Measurements from ENCODE around the gene SIK3. TPM values are rescaled to one million over a fixed set of nuclear protein-coding genes. Genes with fewer than 3 reads are reported as not detected.

The SIK3 gene
- polyA plus RNA-seq, 1 experiment, result 9.0 TPM

- Histone ChIP-seq H3K27ac (ENCODE audit: low read depth, low read length) (no peak overlapping the region), H3K4me3 (ENCODE audit: low read depth, low read length) (no peak overlapping the region), H3K27me3 (ENCODE audit: control insufficient read depth, insufficient read depth, low read length) (peaks cover 14% of the 10 kb centered on the region), H3K9me3 (ENCODE audit: control insufficient read depth, insufficient read depth, low read length) (no peaks in the 10 kb centered on the region)
- TF ChIP-seq CTCF (IDR thresholded peaks at IDR 0.05; ENCODE audit: low read depth, low read length), result no peak
- ChIA-PET CTCF (interaction anchor here (0.6 to 2.5 kb wide), 4 partner anchors 9 to 380 kb away, joined by 3 to 10 read pairs (median 6); partner anchors contain the start of genes APOA1 and APOA5), POLR2A (no interaction called here)
- no peak for DNase-seq (ENCODE audit: low read depth, low spot score)
These were observed 297.6 kb downstream of the SIK3 start for GRCh38 chr11:116800610-116801009.

GRCh38 chr11:116798368-116798767 lies 299.9 kb downstream of the SIK3 start:
- ChIA-PET POLR2A (no interaction called here), CTCF (interaction anchor here (0.6 to 2.5 kb wide), 2 partner anchors 38 to 340 kb away, joined by 8 read pairs; partner anchors contain the start of gene APOA1)
- no peak for TF ChIP-seq CTCF (IDR thresholded peaks at IDR 0.05; ENCODE audit: low read depth, low read length)
- no peak overlapping the region for H3K4me3 ChIP-seq (ENCODE audit: low read depth, low read length)
- peaks cover 9% of the 10 kb centered on the region for H3K27me3 ChIP-seq (ENCODE audit: control insufficient read depth, insufficient read depth, low read length)
- no peak overlapping the region for H3K27ac ChIP-seq (ENCODE audit: low read depth, low read length)
- DNase-seq (ENCODE audit: low read depth, low spot score), result no peak
- H3K9me3 ChIP-seq (ENCODE audit: control insufficient read depth, insufficient read depth, low read length), result no peaks in the 10 kb centered on the region

- no peak overlapping the region for H3K27ac ChIP-seq (ENCODE audit: low read depth, low read length)
- no peak overlapping the region for H3K4me3 ChIP-seq (ENCODE audit: low read depth, low read length)
- peaks cover 6% of the 10 kb centered on the region for H3K27me3 ChIP-seq (ENCODE audit: control insufficient read depth, insufficient read depth, low read length)
- no peak for TF ChIP-seq CTCF (IDR thresholded peaks at IDR 0.05; ENCODE audit: low read depth, low read length)
- ChIA-PET CTCF (no interaction called here), POLR2A (no interaction called here)
- no peaks in the 10 kb centered on the region for H3K9me3 ChIP-seq (ENCODE audit: control insufficient read depth, insufficient read depth, low read length)
- no peak for DNase-seq (ENCODE audit: low read depth, low spot score)
These were observed 300.4 kb downstream of the SIK3 start for GRCh38 chr11:116797816-116798215.

GRCh38 chr11:116796548-116796947 lies 301.7 kb downstream of the SIK3 start:
- ChIA-PET CTCF (interaction anchor here (8.7 to 11.0 kb wide), 2 partner anchors 39 to 310 kb away, joined by 138 to 209 read pairs; partner anchors contain the start of gene APOA1), POLR2A (no interaction called here)
- TF ChIP-seq CTCF (IDR thresholded peaks at IDR 0.05; ENCODE audit: low read depth, low read length), result no peak
- H3K4me3 ChIP-seq (ENCODE audit: low read depth, low read length), result no peak overlapping the region
- peaks cover 5% of the 10 kb centered on the region for H3K27me3 ChIP-seq (ENCODE audit: control insufficient read depth, insufficient read depth, low read length)
- H3K27ac ChIP-seq (ENCODE audit: low read depth, low read length), result no peak overlapping the region
- DNase-seq (ENCODE audit: low read depth, low spot score), result no peak
- H3K9me3 ChIP-seq (ENCODE audit: control insufficient read depth, insufficient read depth, low read length), result no peaks in the 10 kb centered on the region

GRCh38 chr11:116794851-116795250 lies 303.4 kb downstream of the SIK3 start:
- Histone ChIP-seq H3K9me3 (ENCODE audit: control insufficient read depth, insufficient read depth, low read length) (no peaks in the 10 kb centered on the region), H3K27ac (ENCODE audit: low read depth, low read length) (no peak overlapping the region), H3K4me3 (ENCODE audit: low read depth, low read length) (no peak overlapping the region), H3K27me3 (ENCODE audit: control insufficient read depth, insufficient read depth, low read length) (no peaks in the 10 kb centered on the region)
- DNase-seq (ENCODE audit: low read depth, low spot score), result no peak
- ChIA-PET CTCF (interaction anchor here (1.3 to 11.0 kb wide), 3 partner anchors 41 to 311 kb away, joined by 5 to 209 read pairs (median 138); partner anchors contain the start of genes APOA1 and SIK3), POLR2A (no interaction called here)
- no peak for TF ChIP-seq CTCF (IDR thresholded peaks at IDR 0.05; ENCODE audit: low read depth, low read length)
